Measurements from ENCODE around the gene THRB.

DNA sequence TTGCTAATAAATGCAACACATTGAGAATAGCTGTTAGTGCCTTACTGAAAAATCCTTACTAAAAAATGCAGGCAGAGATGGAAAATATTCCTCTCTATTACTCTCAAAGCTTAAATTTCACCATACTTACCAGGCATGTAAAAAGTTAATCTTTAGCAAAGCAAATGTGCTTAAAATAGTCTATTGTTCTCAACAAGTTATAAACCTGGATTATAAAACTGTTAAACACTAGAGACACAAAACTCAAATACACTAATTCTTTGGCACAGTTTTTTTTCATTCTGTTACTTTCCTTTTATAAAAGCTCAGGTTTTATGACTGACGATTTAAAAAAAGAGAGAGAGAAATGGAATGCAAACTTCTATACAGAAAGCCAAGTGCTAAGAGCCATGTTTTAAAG lies 119.8 kb downstream of the THRB start:
- TF ChIP-seq, protein P1, sequence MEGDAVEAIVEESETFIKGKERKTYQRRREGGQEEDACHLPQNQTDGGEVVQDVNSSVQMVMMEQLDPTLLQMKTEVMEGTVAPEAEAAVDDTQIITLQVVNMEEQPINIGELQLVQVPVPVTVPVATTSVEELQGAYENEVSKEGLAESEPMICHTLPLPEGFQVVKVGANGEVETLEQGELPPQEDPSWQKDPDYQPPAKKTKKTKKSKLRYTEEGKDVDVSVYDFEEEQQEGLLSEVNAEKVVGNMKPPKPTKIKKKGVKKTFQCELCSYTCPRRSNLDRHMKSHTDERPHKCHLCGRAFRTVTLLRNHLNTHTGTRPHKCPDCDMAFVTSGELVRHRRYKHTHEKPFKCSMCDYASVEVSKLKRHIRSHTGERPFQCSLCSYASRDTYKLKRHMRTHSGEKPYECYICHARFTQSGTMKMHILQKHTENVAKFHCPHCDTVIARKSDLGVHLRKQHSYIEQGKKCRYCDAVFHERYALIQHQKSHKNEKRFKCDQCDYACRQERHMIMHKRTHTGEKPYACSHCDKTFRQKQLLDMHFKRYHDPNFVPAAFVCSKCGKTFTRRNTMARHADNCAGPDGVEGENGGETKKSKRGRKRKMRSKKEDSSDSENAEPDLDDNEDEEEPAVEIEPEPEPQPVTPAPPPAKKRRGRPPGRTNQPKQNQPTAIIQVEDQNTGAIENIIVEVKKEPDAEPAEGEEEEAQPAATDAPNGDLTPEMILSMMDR (IDR thresholded peaks at IDR 0.05): no peak
- TF ChIP-seq POLR2A (IDR thresholded peaks at IDR 0.05) (no peak), POLR2AphosphoS5 (IDR thresholded peaks at IDR 0.05; ENCODE audit: insufficient read depth in 1 of 2, low read depth in 1 of 2) (no peak)

Measured in vagina (tissue), 2 donors.